GM12864 (cell line): Measurements from ENCODE around the gene C1orf116.

Source experiments
- DNase-seq: peaks from one replicate; pipeline ENCODE4 v3.0.0-alpha.2; 2011; ENCODE audit warnings: low read depth
- H3K4me3 ChIP-seq: 2 replicates; pipeline ENCODE4 v1.5.1; 2011; ENCODE audit warnings: mild to moderate bottlenecking, low read depth, low read length, control low read depth
- TF ChIP-seq, protein P1 (sequence below): IDR thresholded peaks from 2 replicates; pipeline ENCODE4 v1.5.1; 2011; ENCODE audit warnings: low read depth, mild to moderate bottlenecking, moderate library complexity, low read length, control low read depth, inconsistent platforms; ENCODE audit errors: missing control alignments

The C1orf116 gene

GRCh38 chr1:207006914-207007313 lies 25.6 kb downstream of the C1orf116 start:
- TF ChIP-seq, protein P1, sequence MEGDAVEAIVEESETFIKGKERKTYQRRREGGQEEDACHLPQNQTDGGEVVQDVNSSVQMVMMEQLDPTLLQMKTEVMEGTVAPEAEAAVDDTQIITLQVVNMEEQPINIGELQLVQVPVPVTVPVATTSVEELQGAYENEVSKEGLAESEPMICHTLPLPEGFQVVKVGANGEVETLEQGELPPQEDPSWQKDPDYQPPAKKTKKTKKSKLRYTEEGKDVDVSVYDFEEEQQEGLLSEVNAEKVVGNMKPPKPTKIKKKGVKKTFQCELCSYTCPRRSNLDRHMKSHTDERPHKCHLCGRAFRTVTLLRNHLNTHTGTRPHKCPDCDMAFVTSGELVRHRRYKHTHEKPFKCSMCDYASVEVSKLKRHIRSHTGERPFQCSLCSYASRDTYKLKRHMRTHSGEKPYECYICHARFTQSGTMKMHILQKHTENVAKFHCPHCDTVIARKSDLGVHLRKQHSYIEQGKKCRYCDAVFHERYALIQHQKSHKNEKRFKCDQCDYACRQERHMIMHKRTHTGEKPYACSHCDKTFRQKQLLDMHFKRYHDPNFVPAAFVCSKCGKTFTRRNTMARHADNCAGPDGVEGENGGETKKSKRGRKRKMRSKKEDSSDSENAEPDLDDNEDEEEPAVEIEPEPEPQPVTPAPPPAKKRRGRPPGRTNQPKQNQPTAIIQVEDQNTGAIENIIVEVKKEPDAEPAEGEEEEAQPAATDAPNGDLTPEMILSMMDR: no peak
- H3K4me3 ChIP-seq: no peak overlapping the region
- DNase-seq: no peak

- H3K4me3 ChIP-seq: no peak overlapping the region
- TF ChIP-seq, protein P1: no peak
- DNase-seq: no peak
These were observed 26.5 kb downstream of the C1orf116 start for GRCh38 chr1:207006083-207006482.

- TF ChIP-seq, protein P1: peak; percentile 98
- H3K4me3 ChIP-seq: no peak overlapping the region
- no peak for DNase-seq
These were observed 27.4 kb downstream of the C1orf116 start for GRCh38 chr1:207004931-207005830.

DNA sequence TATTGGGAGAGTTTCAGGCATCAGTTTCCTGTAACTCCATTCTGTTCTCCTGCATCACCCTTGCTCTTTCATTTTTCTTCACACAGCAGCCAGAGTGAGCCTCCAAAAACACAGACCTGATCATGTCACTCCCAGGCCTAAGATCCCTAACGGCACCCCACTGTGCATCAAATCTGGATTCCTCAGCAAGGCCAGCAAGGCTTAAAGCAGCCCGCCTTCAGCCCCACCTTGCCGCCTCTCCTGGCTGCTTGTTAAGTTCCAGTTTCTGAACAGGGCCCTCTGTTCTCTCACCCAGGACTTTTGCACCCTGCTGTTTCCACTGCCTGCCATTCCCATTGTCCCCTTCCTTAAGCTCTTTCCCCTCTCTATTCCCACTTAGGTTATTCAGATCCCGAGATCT lies 29.3 kb downstream of the C1orf116 start:
- no peak overlapping the region for H3K4me3 ChIP-seq
- TF ChIP-seq, protein P1: no peak
- DNase-seq: no peak

DNA sequence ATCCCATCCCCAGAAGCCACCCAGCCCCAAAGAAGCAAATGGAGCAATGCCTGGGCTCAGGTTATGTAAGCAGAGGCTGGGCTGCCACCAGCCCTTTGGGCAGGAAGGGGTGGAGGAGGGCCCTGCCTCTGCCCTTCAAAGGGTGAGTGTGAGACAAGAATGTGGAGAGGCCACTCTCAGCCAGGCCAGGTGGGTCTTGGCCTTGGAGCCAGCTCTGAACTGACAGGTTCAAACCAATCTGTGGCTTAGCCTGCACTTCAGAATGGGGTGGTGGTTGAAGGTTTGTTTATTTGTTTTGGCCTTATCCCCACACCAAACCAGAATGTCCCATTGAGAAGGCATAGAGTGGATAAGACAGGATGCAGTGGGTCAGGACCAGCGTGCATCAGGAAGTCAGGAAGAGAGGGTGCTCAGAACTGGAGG lies 29.8 kb downstream of the C1orf116 start:
- no peak for DNase-seq
- H3K4me3 ChIP-seq: no peak overlapping the region
- TF ChIP-seq, protein P1: no peak

- TF ChIP-seq, protein P1: no peak
- no peak overlapping the region for H3K4me3 ChIP-seq
- DNase-seq: no peak
These were observed 30.9 kb downstream of the C1orf116 start for GRCh38 chr1:207001492-207002245.
